GM21717 (cell line): Measurements from ENCODE around the gene C1orf21.

Experiments
- ATAC-seq: cut with Tn5 transposase; IDR thresholded peaks from one replicate; pipeline ENCODE4 v1.9.1; 2021; ENCODE audit warnings: mild to moderate bottlenecking, moderate library complexity; ENCODE audit not compliant: unreplicated experiment

Gene C1orf21

GRCh38 chr1:184483101-184483683 is 96.4 kb downstream of the C1orf21 start:
- no peak for ATAC-seq

- no peak for ATAC-seq
These were observed 99.2 kb downstream of the C1orf21 start for GRCh38 chr1:184485751-184486723.

GRCh38 chr1:184486761-184487445 is 100.1 kb downstream of the C1orf21 start:
- ATAC-seq, result no peak

DNA sequence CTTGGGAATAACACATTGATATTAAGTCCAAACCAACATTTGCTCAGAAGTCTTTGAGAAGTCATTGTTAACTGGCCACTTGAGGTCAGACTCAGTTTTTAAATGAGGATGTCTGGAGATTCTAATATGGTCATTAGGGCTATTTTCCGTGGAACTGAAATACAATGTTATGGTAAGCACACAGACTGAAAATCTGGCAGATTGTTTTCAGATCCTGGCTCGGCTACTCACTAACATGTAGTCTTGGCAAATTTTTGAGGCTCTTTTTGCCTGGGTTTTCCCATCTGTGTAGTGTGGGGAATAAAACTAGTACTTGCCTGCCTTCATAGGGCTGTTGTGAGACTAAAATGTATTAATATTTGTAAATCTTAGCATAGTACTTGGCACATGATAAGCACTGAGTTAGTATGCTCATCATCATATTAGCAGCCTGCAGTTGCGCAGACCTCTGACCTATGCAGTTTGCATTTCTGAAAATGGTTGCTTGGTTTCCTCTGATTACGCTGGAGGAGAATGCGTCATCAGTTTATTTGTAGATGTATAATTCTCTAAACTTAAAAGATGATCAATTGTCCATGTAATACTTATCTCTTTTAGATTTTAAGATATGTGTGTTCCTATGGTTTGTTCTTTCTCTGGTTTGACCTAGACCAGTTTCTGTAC is 100.8 kb downstream of the C1orf21 start:
- no peak for ATAC-seq

DNA sequence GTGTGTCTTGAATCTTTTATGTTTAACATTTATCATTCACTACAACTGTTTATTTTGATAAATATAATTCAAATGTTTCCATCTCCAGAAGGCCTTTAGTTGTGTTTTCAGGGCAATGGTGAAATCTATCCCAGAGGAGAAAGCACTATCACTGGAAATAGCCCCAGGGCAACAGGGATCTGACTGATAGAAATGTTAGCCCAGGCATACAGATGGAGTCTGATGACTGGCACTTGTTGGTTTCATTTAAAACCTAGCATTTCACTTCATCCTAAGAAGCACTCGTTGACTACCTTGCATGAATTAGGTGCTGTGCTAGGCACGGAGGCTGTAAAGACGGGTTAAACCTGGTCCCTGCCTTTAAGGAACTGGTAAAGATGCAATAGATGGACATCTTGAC is 103.1 kb downstream of the C1orf21 start:
- ATAC-seq, result no peak

DNA sequence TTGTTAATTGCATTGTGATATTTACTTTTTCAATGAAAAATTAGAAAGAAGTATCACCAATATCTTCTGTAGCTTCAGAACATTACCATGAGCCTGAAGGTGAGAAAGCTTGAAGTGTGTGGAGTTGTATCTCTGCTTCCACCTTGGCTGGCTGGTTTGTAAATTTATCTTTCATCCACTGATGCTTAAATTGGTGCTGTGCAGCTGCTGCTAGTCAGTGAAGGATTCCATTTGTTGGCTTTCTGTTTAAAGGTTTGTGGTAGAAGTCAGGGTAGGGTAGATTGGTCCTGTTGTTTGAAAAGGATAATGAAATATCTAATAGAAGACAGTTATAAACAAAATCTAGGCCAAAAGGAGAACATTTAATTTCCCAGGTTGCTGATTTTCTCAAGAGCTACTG is 105.7 kb downstream of the C1orf21 start:
- no peak for ATAC-seq

DNA sequence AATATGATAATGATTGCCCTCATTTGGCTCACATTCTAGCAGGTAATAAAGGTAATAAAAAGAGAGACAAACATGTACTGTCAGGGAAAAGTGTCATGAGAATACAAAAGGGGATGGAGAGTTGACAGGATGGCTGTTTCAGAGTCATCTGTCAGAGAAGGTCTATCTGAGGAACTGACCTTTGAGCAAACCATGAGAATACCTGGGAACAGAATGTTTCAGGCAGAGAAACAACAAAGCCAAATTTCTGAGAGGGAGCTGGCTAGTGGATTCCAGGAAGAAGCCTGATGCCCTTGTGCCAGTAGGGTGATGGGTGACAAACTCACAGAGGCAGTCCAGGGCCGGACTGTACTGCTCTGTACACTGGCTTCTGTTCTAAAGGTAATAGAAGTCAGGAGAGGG is 107.2 kb downstream of the C1orf21 start:
- ATAC-seq, result no peak

DNA sequence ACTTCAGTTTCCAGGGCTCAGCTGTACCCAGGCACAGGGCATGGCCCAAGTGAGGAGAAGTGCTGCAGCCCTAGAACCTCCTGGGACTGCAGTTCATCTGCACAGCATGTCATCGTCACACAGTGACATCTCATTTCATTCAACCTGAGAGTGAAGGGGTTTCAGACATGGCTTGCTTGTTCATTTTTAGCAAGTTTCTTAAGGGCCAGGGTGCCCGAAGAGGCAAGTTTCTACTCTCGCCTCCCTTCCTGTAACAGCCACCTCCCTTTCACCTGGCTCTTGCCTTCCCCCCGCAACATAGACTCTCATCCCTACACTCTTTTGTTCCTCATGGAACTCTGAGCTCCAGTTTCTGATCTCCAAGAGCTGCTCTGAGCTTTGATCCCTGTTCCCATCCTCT is 108.1 kb downstream of the C1orf21 start:
- ATAC-seq, result peak; percentile 91

GRCh38 chr1:184497959-184498723 is 111.3 kb downstream of the C1orf21 start:
- no peak for ATAC-seq

- ATAC-seq, result no peak
These were observed 112.8 kb downstream of the C1orf21 start for GRCh38 chr1:184499616-184500015.

DNA sequence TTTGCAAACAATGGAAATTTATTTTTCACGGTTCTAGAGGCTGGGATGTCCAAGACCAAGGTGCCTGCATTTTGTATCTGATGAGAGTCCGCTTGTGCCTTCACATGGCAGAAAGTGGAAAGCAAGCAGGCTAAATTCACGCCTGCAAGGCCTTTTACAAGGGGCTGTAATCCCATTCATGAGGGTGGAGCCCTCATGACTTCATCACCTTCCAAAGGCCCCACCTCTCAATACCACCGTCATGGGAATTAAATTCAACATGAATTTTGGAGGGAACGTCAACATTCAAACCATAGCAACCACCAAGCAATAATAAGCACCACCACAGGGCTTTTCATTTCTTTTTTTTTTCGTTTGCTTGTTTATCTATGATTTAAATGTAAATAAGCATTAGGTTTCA is 115.3 kb downstream of the C1orf21 start:
- no peak for ATAC-seq

- ATAC-seq, result no peak
These were observed 116.5 kb downstream of the C1orf21 start for GRCh38 chr1:184503221-184503749.

DNA sequence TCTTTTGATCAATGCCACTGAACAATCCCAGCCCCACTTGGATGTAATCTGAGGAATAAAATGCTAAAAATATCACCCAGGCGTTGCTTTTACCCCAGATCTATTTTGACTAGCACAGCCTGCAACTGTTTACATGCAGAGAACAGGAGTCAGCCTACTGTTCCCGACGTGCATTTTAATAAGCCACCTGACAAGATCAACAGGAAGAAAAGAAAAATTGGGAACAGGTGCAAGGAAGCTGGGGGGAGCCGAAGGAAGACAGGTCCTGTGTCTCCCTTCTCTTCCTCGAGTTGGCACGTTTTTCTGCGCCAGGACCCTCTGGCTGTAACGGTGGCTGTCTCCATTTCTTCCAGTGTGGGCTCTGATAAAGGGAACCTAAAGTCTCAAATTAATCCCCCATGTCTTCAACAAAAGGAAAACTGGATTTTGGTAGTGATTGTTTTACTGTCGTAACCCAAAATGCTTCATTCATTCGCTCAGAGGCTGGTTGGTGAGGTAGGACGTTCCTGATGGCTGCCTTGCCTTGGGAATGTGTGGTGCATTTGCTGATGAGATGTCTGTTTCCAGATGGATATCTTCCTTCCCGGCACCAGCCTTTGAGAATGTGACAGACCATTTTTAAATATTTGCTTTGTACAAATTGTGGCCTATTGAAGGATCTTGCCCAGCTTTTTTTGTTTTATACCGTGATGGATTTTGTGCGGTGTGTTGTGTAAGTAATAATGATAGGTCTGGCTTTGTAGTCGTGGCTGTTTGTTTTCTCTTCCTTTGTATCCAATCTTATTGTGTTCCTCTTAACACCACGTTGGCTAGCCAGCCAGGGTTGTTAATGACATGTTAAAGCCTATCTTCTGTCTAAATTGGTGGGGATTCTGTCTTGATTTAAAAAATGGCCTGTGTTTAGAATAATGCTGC is 117.5 kb downstream of the C1orf21 start:
- no peak for ATAC-seq

DNA sequence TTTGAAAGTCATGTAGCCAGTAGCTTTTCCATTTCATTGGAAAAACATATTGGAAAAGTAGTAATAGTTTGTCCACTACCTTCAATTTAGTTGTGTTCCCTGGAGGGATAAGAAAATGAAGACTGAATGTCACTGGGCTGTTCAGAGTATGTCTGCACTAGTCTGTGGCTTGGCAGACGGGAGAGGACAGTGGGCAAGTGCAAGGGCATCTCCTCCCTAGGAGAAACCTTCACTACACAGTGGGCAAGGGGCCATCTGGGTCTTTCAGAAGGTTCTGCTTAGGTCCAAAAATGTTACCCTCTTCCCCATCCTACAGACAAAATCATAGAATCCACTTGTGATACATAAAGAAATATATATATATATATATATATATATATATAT is 118.1 kb downstream of the C1orf21 start:
- no peak for ATAC-seq

DNA sequence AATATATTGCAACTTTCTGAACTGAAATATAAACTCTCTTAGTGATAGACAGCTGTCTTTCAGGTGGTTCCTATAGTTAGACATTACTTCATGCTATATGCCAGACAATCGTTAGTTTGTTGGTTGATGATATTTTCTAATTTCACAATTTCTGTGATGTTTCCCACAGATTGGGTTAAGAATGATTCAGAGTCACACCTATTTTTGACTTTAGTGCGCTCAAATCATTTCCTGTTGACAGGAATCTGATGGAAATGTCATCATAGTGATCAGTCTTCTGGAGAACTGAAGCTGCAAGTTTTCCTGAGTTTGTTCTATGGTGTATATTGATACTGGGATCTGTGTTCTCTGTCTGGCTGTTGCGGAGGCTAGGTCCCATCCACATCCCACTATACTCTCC is 119.7 kb downstream of the C1orf21 start:
- no peak for ATAC-seq

GRCh38 chr1:184507165-184507564 is 120.3 kb downstream of the C1orf21 start:
- no peak for ATAC-seq

GRCh38 chr1:184507604-184508280 is 120.9 kb downstream of the C1orf21 start:
- no peak for ATAC-seq

GRCh38 chr1:184509105-184509504 is 122.3 kb downstream of the C1orf21 start:
- ATAC-seq, result no peak

DNA sequence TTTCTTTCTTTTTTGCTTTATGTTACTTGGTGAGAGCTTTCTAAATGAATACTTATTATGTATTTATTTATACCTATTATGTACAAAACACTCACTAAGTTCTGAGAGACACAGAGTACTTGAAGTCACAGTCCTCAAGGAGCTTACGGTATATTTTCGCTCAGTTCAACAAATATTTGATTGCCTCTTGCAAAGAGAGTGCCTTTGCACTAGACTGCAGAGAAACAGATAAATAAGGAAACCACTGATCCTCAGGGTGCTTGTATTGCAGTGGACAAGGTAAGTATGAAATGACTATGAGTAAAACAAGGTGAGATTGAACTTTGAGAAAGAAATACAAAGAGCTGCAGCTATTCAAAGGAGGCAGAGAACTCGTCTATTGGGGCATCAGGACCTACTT is 123.3 kb downstream of the C1orf21 start:
- no peak for ATAC-seq
